Right atrium auricular region (tissue), 2 donors: ENCODE results near the gene UROD. TPM values are rescaled to one million over a fixed set of nuclear protein-coding genes. Genes with fewer than 3 reads are reported as not detected.

ENCODE experiments used
- DNase-seq: peaks from one replicate; pipeline ENCODE4 v3.0.0-alpha.2; 2019; ENCODE audit warnings: low spot score
- H3K27ac ChIP-seq, 2 donors: fragments of 200-600 bp; sonication (generic); 1 replicate in 1 of 2; 2 replicates in 1 of 2; pipeline ENCODE4 v1.5.1; 2016 to 2019
- H3K27me3 ChIP-seq, 2 donors: fragments of 200-600 bp; sonication (generic); one replicate each; pipeline versions ENCODE4 v1.5.1 to v1.6.0; 2017 to 2019
- H3K36me3 ChIP-seq: fragments of 200-600 bp; sonication (generic); one replicate; pipeline ENCODE4 v1.5.1; 2016
- H3K4me1 ChIP-seq, 2 donors: fragments of 200-600 bp; sonication (generic); one replicate each; pipeline versions ENCODE4 v1.5.1 to v1.6.0; 2017 to 2019
- H3K4me3 ChIP-seq, 2 donors: fragments of 200-600 bp; sonication (generic); 1 replicate in 1 of 2; 2 replicates in 1 of 2; pipeline ENCODE4 v1.5.1; 2017 to 2019; ENCODE audit warnings: mild to moderate bottlenecking in 1 of 2, moderate library complexity in 1 of 2
- H3K9me3 ChIP-seq, 2 donors: fragments of 200-600 bp; sonication (generic); one replicate each; pipeline ENCODE4 v1.5.1; 2019
- total RNA-seq, 2 donors: library from RNA; depleted of rRNA; stranded (reverse); fragments of >200 nt; gene quantifications; one replicate each; pipeline ENCODE4 v1.1.0, GENCODE V29; 2016
- TF ChIP-seq, protein P1 (sequence below), 2 donors: fragments of 200-600 bp; sonication (generic); IDR thresholded peaks; one replicate each; pipeline ENCODE4 v1.5.1; 2019; ENCODE audit warnings: antibody characterized with exemption in 2 of 2

Gene UROD
- total RNA-seq, 2 donors from 2014 or later, result 56.7 to 63.0 TPM

GRCh38 chr1:45038240-45038639 lies 26.2 kb downstream of the UROD start:
- Histone ChIP-seq H3K4me1 (no peaks in the 10 kb centered on the region), H3K4me3 (no peak overlapping the region), H3K27me3 (no peaks in the 10 kb centered on the region), H3K27ac (no peak overlapping the region), H3K36me3 (no peaks in the 10 kb centered on the region), H3K9me3 (no peaks in the 10 kb centered on the region)
- DNase-seq, result no peak
- TF ChIP-seq, protein P1, sequence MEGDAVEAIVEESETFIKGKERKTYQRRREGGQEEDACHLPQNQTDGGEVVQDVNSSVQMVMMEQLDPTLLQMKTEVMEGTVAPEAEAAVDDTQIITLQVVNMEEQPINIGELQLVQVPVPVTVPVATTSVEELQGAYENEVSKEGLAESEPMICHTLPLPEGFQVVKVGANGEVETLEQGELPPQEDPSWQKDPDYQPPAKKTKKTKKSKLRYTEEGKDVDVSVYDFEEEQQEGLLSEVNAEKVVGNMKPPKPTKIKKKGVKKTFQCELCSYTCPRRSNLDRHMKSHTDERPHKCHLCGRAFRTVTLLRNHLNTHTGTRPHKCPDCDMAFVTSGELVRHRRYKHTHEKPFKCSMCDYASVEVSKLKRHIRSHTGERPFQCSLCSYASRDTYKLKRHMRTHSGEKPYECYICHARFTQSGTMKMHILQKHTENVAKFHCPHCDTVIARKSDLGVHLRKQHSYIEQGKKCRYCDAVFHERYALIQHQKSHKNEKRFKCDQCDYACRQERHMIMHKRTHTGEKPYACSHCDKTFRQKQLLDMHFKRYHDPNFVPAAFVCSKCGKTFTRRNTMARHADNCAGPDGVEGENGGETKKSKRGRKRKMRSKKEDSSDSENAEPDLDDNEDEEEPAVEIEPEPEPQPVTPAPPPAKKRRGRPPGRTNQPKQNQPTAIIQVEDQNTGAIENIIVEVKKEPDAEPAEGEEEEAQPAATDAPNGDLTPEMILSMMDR (IDR thresholded peaks at IDR 0.05), result no peak

DNA sequence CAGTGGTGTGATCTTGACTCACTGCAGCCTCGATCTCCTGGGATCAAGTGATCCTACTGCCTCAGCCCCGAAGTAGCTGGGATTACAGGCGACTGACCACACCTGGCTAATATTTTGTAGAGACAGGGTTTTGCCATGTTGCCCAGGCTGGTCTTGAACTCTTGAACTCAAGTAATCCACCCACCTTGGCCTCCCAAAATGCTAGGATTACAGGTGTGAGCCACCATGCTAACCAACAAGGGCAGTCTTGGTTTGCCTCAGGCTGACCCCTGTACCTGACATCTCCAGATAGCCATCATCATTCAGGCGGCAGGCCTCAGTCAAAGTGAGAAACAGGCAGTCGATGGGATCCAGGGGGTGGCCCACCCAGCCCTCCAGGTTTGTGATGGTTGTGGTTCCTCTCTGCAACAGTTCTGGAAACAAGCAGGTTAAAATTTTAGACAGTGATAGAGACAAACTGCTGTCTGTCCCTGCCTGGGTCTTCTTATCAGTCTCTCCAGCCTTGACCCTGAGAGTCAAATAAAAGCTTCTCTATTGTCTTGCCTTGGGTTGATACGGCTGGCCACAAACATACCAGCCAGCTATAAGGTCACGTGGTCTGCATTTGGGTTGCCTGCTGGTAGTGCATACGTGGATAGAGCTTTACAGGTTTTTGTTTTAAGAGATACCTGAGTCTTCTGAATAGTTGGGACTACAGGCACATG lies 26.8 kb downstream of the UROD start:
- Histone ChIP-seq H3K36me3 (no peaks in the 10 kb centered on the region), H3K4me1 (no peaks in the 10 kb centered on the region), H3K27me3 (no peaks in the 10 kb centered on the region), H3K9me3 (no peaks in the 10 kb centered on the region), H3K27ac (no peak overlapping the region), H3K4me3 (no peak overlapping the region)
- TF ChIP-seq, protein P1 (IDR thresholded peaks at IDR 0.05), result no peak
- no peak for DNase-seq

DNA sequence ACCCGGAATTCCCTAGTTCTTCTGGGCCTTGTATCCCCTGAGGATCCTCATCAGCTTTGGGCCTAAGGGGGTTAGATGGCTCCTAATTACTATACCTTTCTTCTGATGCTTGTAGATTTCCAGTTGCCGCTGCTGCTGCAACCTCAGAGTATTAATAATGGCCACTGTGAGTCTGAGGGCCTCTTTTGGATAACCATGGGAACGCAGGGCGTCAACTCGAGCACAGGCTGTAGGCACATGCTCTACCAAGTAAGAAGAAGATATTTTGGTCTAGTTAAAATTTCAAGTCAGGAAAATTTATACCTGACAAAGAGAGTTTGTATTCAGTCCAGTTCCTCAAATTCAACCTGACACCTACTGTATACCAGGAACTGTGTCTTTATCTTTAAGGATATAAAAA lies 28.2 kb downstream of the UROD start:
- TF ChIP-seq, protein P1 (IDR thresholded peaks at IDR 0.05), result no peak
- H3K9me3 ChIP-seq, result no peaks in the 10 kb centered on the region
- no peaks in the 10 kb centered on the region for H3K4me1 ChIP-seq
- no peaks in the 10 kb centered on the region for H3K27me3 ChIP-seq
- no peaks in the 10 kb centered on the region for H3K36me3 ChIP-seq
- H3K4me3 ChIP-seq, result no peak overlapping the region
- DNase-seq, result no peak
- H3K27ac ChIP-seq, result no peak overlapping the region

GRCh38 chr1:45043094-45043493 lies 31.0 kb downstream of the UROD start:
- H3K9me3 ChIP-seq, result no peaks in the 10 kb centered on the region
- no peaks in the 10 kb centered on the region for H3K4me1 ChIP-seq
- H3K36me3 ChIP-seq, result no peaks in the 10 kb centered on the region
- no peaks in the 10 kb centered on the region for H3K27me3 ChIP-seq
- H3K4me3 ChIP-seq, result no peak overlapping the region
- TF ChIP-seq, protein P1 (IDR thresholded peaks at IDR 0.05), result no peak
- no peak for DNase-seq
- H3K27ac ChIP-seq, result no peak overlapping the region

- no peaks in the 10 kb centered on the region for H3K9me3 ChIP-seq
- DNase-seq, result no peak
Observed at GRCh38 chr1:45044916-45045315, 32.9 kb downstream of the UROD start.

More at GRCh38 chr1:45044916-45045315, 32.9 kb downstream of the UROD start:
- Histone ChIP-seq H3K4me1 (no peaks in the 10 kb centered on the region), H3K4me3 (no peak overlapping the region), H3K36me3 (no peaks in the 10 kb centered on the region), H3K27me3 (no peaks in the 10 kb centered on the region), H3K27ac (no peak overlapping the region)
- TF ChIP-seq, protein P1 (IDR thresholded peaks at IDR 0.05), result no peak
